Measurements from ENCODE around the gene TMEM97. TPM values are rescaled to one million over a fixed set of nuclear protein-coding genes. Genes with fewer than 3 reads are reported as not detected.

Gene TMEM97
- polyA plus RNA-seq, 1 donor from 2014 or later: 16.9 TPM

- no peak overlapping the region for H3K4me3 ChIP-seq (ENCODE audit: low read length)
- H3K9me2 ChIP-seq (ENCODE audit: insufficient read depth, low read length): no peaks in the 10 kb centered on the region
- no peak overlapping the region for H3K4me2 ChIP-seq (ENCODE audit: low read length)
- no peaks in the 10 kb centered on the region for H3K27me3 ChIP-seq (ENCODE audit: insufficient read depth, low read depth, low read length)
- no peaks in the 10 kb centered on the region for H3F3A ChIP-seq (ENCODE audit: insufficient read depth, low read length, poor library complexity, severe bottlenecking)
- peaks cover 29% of the 10 kb centered on the region for H3K79me2 ChIP-seq (replicated peaks; ENCODE audit: insufficient read depth, low read length)
- peaks cover 6% of the 10 kb centered on the region for H3K36me3 ChIP-seq (ENCODE audit: insufficient read depth, low read length)
- no peaks in the 10 kb centered on the region for H4K20me1 ChIP-seq (ENCODE audit: insufficient read depth)
- no peak overlapping the region for H3K27ac ChIP-seq (ENCODE audit: low read length)
- no peaks in the 10 kb centered on the region for H3K9me3 ChIP-seq (ENCODE audit: low read length)
- H2AFZ ChIP-seq (ENCODE audit: low read depth, low read length): no peak overlapping the region
- TF ChIP-seq POLR2AphosphoS5 (IDR thresholded peaks at IDR 0.05) (no peak), EP300 (conservative IDR thresholded peaks at IDR 0.05; ENCODE audit: poor library complexity, severe bottlenecking) (no peak), TAF1 (IDR thresholded peaks at IDR 0.05; ENCODE audit: low read depth) (no peak), EZH2 (IDR thresholded peaks at IDR 0.05; ENCODE audit: borderline replicate concordance, insufficient read depth, low read length, poor library complexity, severe bottlenecking) (no peak), MXI1 (conservative IDR thresholded peaks at IDR 0.05; ENCODE audit: poor library complexity, severe bottlenecking) (no peak), SMC3 (conservative IDR thresholded peaks at IDR 0.05; ENCODE audit: poor library complexity) (no peak), RAD21 (conservative IDR thresholded peaks at IDR 0.05) (no peak)
- H3K9ac ChIP-seq (ENCODE audit: low read length): no peak overlapping the region
Observed at GRCh38 chr17:28331891-28332420, 13.0 kb downstream of the TMEM97 start.

GRCh38 chr17:28333083-28333746, 14.2 kb downstream of the TMEM97 start:
- Histone ChIP-seq H3K36me3 (ENCODE audit: insufficient read depth, low read length) (no peaks in the 10 kb centered on the region), H3K79me2 (replicated peaks; ENCODE audit: insufficient read depth, low read length) (peaks cover 42% of the 10 kb centered on the region), H3K27ac (ENCODE audit: low read length) (no peak overlapping the region), H2AFZ (ENCODE audit: low read depth, low read length) (no peak overlapping the region), H3F3A (ENCODE audit: insufficient read depth, low read length, poor library complexity, severe bottlenecking) (no peaks in the 10 kb centered on the region), H3K9me3 (ENCODE audit: low read length) (no peaks in the 10 kb centered on the region), H4K20me1 (ENCODE audit: insufficient read depth) (no peaks in the 10 kb centered on the region), H3K4me3 (ENCODE audit: low read length) (peak overlapping the region; percentile 88), H3K9me2 (ENCODE audit: insufficient read depth, low read length) (no peaks in the 10 kb centered on the region), H3K27me3 (ENCODE audit: insufficient read depth, low read depth, low read length) (no peaks in the 10 kb centered on the region), H3K9ac (ENCODE audit: low read length) (no peak overlapping the region), H3K4me2 (ENCODE audit: low read length) (no peak overlapping the region)
- no peak for TF ChIP-seq CTCF (IDR thresholded peaks at IDR 0.05; ENCODE audit: poor library complexity, severe bottlenecking)
- no peak for TF ChIP-seq POLR2AphosphoS5 (IDR thresholded peaks at IDR 0.05)
- TF ChIP-seq RAD21 (conservative IDR thresholded peaks at IDR 0.05): no peak
- TF ChIP-seq MXI1 (conservative IDR thresholded peaks at IDR 0.05; ENCODE audit: poor library complexity, severe bottlenecking): no peak
- TF ChIP-seq REST (IDR thresholded peaks at IDR 0.05; ENCODE audit: borderline replicate concordance): no peak
- no peak for TF ChIP-seq EP300 (conservative IDR thresholded peaks at IDR 0.05; ENCODE audit: poor library complexity, severe bottlenecking)
- no peak for TF ChIP-seq SMC3 (conservative IDR thresholded peaks at IDR 0.05; ENCODE audit: poor library complexity)
- no peak for TF ChIP-seq EZH2 (IDR thresholded peaks at IDR 0.05; ENCODE audit: borderline replicate concordance, insufficient read depth, low read length, poor library complexity, severe bottlenecking)
- no peak for TF ChIP-seq TAF1 (IDR thresholded peaks at IDR 0.05; ENCODE audit: low read depth)

Data from neural cell (in vitro differentiated cells).